ENCODE measurements around the gene TRMT112. TPM values are rescaled to one million over a fixed set of nuclear protein-coding genes. Genes with fewer than 3 reads are reported as not detected.
A peak's percentile ranks its signal among the peaks of the same experiment; 100 is the strongest.

TRMT112 gene
- polyA plus RNA-seq, 2 of the 4 experiments (the other 2 are of a cell fraction): 363 to 440 TPM

DNA sequence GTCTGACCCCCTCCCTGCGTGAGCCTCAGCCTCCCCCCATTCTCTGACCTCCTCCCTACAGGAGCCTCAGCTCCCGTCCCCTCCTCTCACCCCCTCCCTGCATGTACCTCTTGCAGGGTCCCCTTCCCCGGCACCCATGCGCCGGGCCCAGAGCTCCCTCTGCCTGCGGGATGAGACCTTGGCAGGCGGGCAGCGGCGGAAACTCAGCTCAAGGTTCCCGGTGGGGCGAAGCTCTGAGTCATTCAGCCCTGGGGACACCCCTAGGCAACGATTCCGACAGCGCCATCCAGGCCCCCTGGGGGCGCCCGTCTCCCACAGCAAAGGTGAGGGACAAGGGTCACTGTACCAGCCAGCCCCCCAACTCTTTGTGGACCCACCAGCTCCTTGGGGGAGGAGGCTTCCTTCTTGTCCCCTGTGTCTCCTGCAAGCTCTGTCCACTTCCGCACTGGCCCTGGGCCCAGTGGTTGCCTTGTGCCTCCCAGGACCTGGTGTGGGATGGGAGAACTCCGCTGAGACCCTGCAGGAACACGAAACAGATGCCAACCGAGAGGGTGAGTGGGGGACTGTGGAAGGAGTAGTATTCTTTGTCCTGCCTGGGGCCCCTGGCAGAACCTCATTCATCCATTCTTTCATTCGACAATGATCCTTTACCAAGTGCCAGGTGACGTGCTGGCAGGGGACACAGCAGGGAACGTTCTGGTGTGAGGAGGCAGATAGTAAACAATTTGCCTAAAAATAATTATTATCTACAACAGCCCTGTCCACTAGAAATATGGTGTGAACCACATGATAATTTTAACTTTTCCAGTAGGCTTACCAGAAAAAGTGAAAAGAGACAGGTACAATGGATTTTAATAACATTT lies 38.0 kb upstream of the TRMT112 start:
- WGBS (ENCODE audit: missing lambda C conversion rate): 22% methylated on average over 7 of the region's 23 CpGs

GRCh38 chr11:64353715-64354506 lies 36.6 kb upstream of the TRMT112 start:
- Histone ChIP-seq H3K9me3 (no peaks in the 10 kb centered on the region), H3K4me1 (peaks cover 42% of the 10 kb centered on the region), H3K27ac (peak overlapping the region in 1 of 2 experiments; percentile 98; a peak in 4 of 6 replicates), H3K4me3 (no peak overlapping the region), H3K4me2 (no peak overlapping the region)
- 85% methylated on average over 16 of the region's 20 CpGs for WGBS (ENCODE audit: missing lambda C conversion rate)
- FAIRE-seq (no peak), ATAC-seq (no peak), DNase-seq (ENCODE audit: low read depth in 1 of 2, low spot score in 1 of 2) (no peak)
- ChIA-PET POLR2A (interaction anchor here (0.9 to 4.6 kb wide), 4 partner anchors 12 to 53 kb away, joined by 3 to 50 read pairs (median 10); partner anchors contain the start of genes PRDX5 and TRMT112), CTCF (interaction anchor here (0.9 to 33.9 kb wide), 15 partner anchors 12 to 391 kb away, joined by 3 to 996 read pairs (median 6); partner anchors contain the start of genes CATSPERZ, CCDC88B, ESRRA and PLCB3)
- TF ChIP-seq RFX5 (IDR thresholded peaks at IDR 0.05): no peak
- no peak for TF ChIP-seq HOXA7 (CRISPR knock-in tag; IDR thresholded peaks at IDR 0.05)
- TF ChIP-seq JUNB (IDR thresholded peaks at IDR 0.05): no peak
- TF ChIP-seq CBX2 (IDR thresholded peaks at IDR 0.05; ENCODE audit: borderline replicate concordance, low read depth): no peak
- no peak for TF ChIP-seq KDM5A (IDR thresholded peaks at IDR 0.05)
- no peak for TF ChIP-seq TP53 (CRISPR knock-in tag; IDR thresholded peaks at IDR 0.05)
- no peak for TF ChIP-seq ZNF302 (CRISPR knock-in tag; IDR thresholded peaks at IDR 0.05)
- TF ChIP-seq NPAS2 (CRISPR knock-in tag; IDR thresholded peaks at IDR 0.05; ENCODE audit: borderline replicate concordance): no peak
- TF ChIP-seq EHF (CRISPR knock-in tag; IDR thresholded peaks at IDR 0.05): no peak
- TF ChIP-seq ESRRA (IDR thresholded peaks at IDR 0.05; ENCODE audit: borderline replicate concordance, low read length): no peak
- TF ChIP-seq REST (IDR thresholded peaks at IDR 0.05): no peak
- TF ChIP-seq TFCP2L1 (CRISPR knock-in tag; IDR thresholded peaks at IDR 0.05): no peak
- no peak for TF ChIP-seq JUN (IDR thresholded peaks at IDR 0.05)
- no peak for TF ChIP-seq KDM1A (IDR thresholded peaks at IDR 0.05; ENCODE audit: low read depth)
- TF ChIP-seq POLR2AphosphoS2 (conservative IDR thresholded peaks at IDR 0.05; ENCODE audit: low read length): no peak
- TF ChIP-seq ELK1 (IDR thresholded peaks at IDR 0.05; ENCODE audit: low read depth, low read length): no peak
- no peak for TF ChIP-seq HDAC2 (IDR thresholded peaks at IDR 0.05)
- no peak for TF ChIP-seq RAD21 (conservative IDR thresholded peaks at IDR 0.05 in 1 of 2, IDR thresholded peaks at IDR 0.05 in 1 of 2)

More for the DNA sequence above, 38.0 kb upstream of the TRMT112 start:
- ATAC-seq (peak; percentile 52 to 71), FAIRE-seq (peak; percentile 13), DNase-seq (ENCODE audit: low read depth in 1 of 2, low spot score in 1 of 2) (peak; percentile 84 to 96)
- ChIA-PET POLR2A (interaction anchor here (0.7 to 4.6 kb wide), 12 partner anchors 9 to 55 kb away, joined by 3 to 50 read pairs (median 5); partner anchors contain the start of genes ESRRA, PRDX5 and TRMT112), CTCF (interaction anchor here (0.6 to 33.9 kb wide), 43 partner anchors 7 to 389 kb away, joined by 3 to 996 read pairs (median 4); partner anchors contain the start of genes CATSPERZ, CCDC88B, ESRRA and PLCB3)
- Histone ChIP-seq H3K9me3 (no peaks in the 10 kb centered on the region), H3K4me3 (peak overlapping the region; percentile 32), H3K4me1 (peaks cover 50% of the 10 kb centered on the region), H3K4me2 (peak overlapping the region; percentile 85), H3K27ac (peak overlapping the region; percentile 91 to 98)
- TF ChIP-seq KDM5A (IDR thresholded peaks at IDR 0.05) (no peak), CTCF (IDR thresholded peaks at IDR 0.05) (peak; percentile 89), JUN (IDR thresholded peaks at IDR 0.05) (peak in 1 of 2 experiments; percentile 61; a peak in 1 of 5 replicates), SMC3 (IDR thresholded peaks at IDR 0.05) (peak; percentile 91), RAD21 (conservative IDR thresholded peaks at IDR 0.05 in 1 of 2, IDR thresholded peaks at IDR 0.05 in 1 of 2) (peak; percentile 91), GATA3 (IDR thresholded peaks at IDR 0.05; ENCODE audit: borderline replicate concordance) (0 out of 2 replicates have a peak, but pooled peaks have one; percentile 20), MAZ (IDR thresholded peaks at IDR 0.05; ENCODE audit: borderline replicate concordance, low read depth, low read length) (0 out of 2 replicates have a peak, but pooled peaks have one; percentile 7), KDM1A (IDR thresholded peaks at IDR 0.05; ENCODE audit: low read depth) (no peak), FOSL2 (IDR thresholded peaks at IDR 0.05) (peak; percentile 60), FOSL2 (CRISPR knock-in tag; IDR thresholded peaks at IDR 0.05) (peak; percentile 95)
- TF ChIP-seq, protein P1, sequence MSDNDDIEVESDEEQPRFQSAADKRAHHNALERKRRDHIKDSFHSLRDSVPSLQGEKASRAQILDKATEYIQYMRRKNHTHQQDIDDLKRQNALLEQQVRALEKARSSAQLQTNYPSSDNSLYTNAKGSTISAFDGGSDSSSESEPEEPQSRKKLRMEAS (IDR thresholded peaks at IDR 0.05): peak; percentile 65; the same call in 1 of the 2 replicates

Data from A549 (cell line).